Right atrium auricular region (tissue), 2 donors: Measurements from ENCODE around the gene TOP3B. TPM values are rescaled to one million over a fixed set of nuclear protein-coding genes. Genes with fewer than 3 reads are reported as not detected.

ENCODE experiments used
- DNase-seq: peaks from one replicate; pipeline ENCODE4 v3.0.0-alpha.2; 2019; ENCODE audit warnings: low spot score
- H3K27ac ChIP-seq, 2 donors: fragments of 200-600 bp; sonication (generic); 1 replicate in 1 of 2; 2 replicates in 1 of 2; pipeline ENCODE4 v1.5.1; 2016 to 2019
- H3K27me3 ChIP-seq, 2 donors: fragments of 200-600 bp; sonication (generic); one replicate each; pipeline versions ENCODE4 v1.5.1 to v1.6.0; 2017 to 2019
- H3K36me3 ChIP-seq: fragments of 200-600 bp; sonication (generic); one replicate; pipeline ENCODE4 v1.5.1; 2016
- H3K4me1 ChIP-seq, 2 donors: fragments of 200-600 bp; sonication (generic); one replicate each; pipeline versions ENCODE4 v1.5.1 to v1.6.0; 2017 to 2019
- H3K4me3 ChIP-seq, 2 donors: fragments of 200-600 bp; sonication (generic); 1 replicate in 1 of 2; 2 replicates in 1 of 2; pipeline ENCODE4 v1.5.1; 2017 to 2019; ENCODE audit warnings: mild to moderate bottlenecking in 1 of 2, moderate library complexity in 1 of 2
- H3K9me3 ChIP-seq, 2 donors: fragments of 200-600 bp; sonication (generic); one replicate each; pipeline ENCODE4 v1.5.1; 2019
- total RNA-seq, 2 donors: library from RNA; depleted of rRNA; stranded (reverse); fragments of >200 nt; gene quantifications; one replicate each; pipeline ENCODE4 v1.1.0, GENCODE V29; 2016
- TF ChIP-seq, protein P1 (sequence below), 2 donors: fragments of 200-600 bp; sonication (generic); IDR thresholded peaks; one replicate each; pipeline ENCODE4 v1.5.1; 2019; ENCODE audit warnings: antibody characterized with exemption in 2 of 2

TOP3B gene
- total RNA-seq, 2 donors from 2014 or later: 11.5 to 12.3 TPM

DNA sequence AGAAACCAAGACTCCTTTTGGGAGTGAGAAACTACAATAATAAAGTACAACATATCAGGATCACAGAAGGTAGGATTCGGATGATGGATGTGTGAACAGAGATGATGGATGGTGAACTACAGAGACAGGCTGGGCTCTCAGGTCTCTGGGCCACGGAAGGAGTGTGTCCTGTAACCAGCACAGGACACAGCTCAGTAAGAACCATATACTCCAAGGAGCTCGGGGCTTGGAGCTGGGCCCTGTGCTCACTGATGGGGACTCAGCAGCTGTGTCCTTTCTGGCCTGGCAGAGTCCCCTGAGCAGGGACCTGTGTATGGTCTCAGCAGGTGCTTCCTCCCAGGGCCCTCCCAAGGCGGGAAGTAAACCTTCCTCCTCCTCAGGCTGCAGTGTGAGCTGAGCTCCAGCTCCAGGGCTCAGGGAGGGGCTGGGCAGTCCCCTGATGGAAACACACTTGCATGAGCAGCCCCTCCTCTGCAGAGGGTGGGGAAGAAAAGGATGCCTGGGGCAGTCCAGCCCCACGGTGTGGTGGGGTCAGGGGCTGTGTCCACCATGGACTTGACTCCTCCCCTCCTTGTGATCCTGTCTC lies 39.8 kb upstream of the TOP3B start:
- no peaks in the 10 kb centered on the region for H3K36me3 ChIP-seq
- no peak for DNase-seq
- no peak overlapping the region for H3K4me3 ChIP-seq
- H3K4me1 ChIP-seq: no peaks in the 10 kb centered on the region
- TF ChIP-seq, protein P1, sequence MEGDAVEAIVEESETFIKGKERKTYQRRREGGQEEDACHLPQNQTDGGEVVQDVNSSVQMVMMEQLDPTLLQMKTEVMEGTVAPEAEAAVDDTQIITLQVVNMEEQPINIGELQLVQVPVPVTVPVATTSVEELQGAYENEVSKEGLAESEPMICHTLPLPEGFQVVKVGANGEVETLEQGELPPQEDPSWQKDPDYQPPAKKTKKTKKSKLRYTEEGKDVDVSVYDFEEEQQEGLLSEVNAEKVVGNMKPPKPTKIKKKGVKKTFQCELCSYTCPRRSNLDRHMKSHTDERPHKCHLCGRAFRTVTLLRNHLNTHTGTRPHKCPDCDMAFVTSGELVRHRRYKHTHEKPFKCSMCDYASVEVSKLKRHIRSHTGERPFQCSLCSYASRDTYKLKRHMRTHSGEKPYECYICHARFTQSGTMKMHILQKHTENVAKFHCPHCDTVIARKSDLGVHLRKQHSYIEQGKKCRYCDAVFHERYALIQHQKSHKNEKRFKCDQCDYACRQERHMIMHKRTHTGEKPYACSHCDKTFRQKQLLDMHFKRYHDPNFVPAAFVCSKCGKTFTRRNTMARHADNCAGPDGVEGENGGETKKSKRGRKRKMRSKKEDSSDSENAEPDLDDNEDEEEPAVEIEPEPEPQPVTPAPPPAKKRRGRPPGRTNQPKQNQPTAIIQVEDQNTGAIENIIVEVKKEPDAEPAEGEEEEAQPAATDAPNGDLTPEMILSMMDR (IDR thresholded peaks at IDR 0.05): no peak
- H3K27me3 ChIP-seq: no peaks in the 10 kb centered on the region
- no peaks in the 10 kb centered on the region for H3K9me3 ChIP-seq
- H3K27ac ChIP-seq: no peak overlapping the region

DNA sequence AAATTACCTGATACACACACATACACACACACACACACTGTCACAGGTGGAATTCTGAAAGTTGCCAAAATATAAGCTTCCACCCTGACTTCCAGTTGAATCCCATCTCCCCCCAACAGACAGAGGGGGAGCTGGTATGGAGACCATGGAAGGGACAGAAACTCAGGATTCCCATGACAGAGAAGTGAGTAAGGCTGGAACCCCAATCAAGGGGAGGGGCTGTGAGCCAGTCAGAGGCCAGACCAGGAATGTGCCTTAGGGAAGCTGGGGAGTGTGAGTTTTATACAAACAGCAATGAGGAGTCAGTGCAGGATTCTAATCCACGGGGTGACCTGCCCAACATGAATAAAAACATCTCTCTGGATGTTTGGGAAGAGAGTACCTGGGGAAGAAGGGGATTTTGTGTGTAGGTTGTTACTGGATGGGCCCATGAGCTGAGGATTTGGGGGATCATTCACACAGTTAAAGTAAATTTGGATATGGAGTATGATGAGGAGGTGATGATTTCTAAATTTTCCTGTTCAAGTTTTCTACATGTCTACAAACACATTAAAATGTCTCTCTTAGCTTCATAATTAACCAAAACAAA lies 38.7 kb upstream of the TOP3B start:
- Histone ChIP-seq H3K9me3 (no peaks in the 10 kb centered on the region), H3K4me1 (no peaks in the 10 kb centered on the region), H3K4me3 (no peak overlapping the region), H3K27me3 (no peaks in the 10 kb centered on the region), H3K27ac (no peak overlapping the region), H3K36me3 (no peaks in the 10 kb centered on the region)
- DNase-seq: no peak
- TF ChIP-seq, protein P1 (IDR thresholded peaks at IDR 0.05): no peak

DNA sequence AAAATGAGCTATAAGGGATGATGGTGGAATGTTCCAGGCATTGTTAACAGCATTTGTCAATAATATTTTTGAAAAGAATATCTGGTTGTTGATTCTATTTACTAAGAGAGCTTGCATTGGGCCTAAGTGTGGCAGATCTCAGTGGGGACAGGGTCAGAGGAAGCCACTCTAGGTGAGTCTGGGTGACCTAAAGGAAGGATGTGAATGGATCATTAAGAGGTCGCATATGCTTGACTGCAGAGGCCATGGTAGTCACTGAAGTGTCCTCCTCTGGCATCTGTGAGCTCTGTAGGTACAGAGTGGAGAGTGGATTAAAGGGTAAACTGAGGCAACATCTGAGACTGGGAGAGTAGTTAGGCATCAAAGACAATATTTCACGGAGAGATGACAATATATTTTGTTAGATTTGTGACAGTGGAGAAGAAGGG lies 37.9 kb upstream of the TOP3B start:
- Histone ChIP-seq H3K4me1 (no peaks in the 10 kb centered on the region), H3K27ac (no peak overlapping the region), H3K9me3 (no peaks in the 10 kb centered on the region), H3K4me3 (no peak overlapping the region), H3K36me3 (no peaks in the 10 kb centered on the region), H3K27me3 (no peaks in the 10 kb centered on the region)
- DNase-seq: no peak
- TF ChIP-seq, protein P1 (IDR thresholded peaks at IDR 0.05): no peak

DNA sequence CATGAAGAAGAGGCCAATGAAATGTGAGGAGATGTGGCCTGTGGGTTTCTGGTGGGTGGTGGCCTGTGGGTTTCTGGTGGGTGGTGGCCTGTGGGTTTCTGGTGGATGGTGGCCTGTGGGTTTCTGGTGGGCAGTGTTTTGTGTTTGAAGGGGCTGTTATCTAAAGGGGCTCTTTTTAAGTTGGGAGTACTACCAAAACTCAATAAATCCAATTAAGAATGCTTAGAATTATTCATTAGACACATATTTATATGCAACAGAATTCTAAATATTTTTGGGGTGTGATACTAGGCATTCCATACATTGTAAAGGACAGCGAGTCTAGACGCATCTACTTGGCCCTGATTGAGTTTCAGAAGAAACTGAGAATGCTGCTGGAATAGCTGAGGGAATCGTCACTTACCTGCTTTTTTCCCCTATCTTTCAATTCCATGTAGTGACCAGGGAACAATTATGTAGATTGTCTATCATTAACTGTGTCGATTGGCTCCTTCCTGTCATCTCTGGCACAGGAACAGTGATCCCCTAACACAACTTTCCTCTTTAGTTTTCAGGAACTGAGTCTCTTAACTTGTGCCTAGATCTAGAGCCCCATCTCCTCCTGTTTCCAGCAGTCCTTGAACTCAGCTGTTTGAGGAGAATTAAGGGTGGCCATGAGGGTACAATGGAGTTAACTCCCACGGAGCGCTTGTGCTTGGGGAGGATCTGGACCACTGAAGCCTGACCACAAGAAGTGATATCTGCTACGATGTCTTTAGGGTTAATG lies 37.3 kb upstream of the TOP3B start:
- Histone ChIP-seq H3K4me3 (no peak overlapping the region), H3K4me1 (no peaks in the 10 kb centered on the region), H3K27me3 (no peaks in the 10 kb centered on the region), H3K36me3 (no peaks in the 10 kb centered on the region), H3K9me3 (no peaks in the 10 kb centered on the region), H3K27ac (no peak overlapping the region)
- DNase-seq: no peak
- TF ChIP-seq, protein P1 (IDR thresholded peaks at IDR 0.05): no peak

DNA sequence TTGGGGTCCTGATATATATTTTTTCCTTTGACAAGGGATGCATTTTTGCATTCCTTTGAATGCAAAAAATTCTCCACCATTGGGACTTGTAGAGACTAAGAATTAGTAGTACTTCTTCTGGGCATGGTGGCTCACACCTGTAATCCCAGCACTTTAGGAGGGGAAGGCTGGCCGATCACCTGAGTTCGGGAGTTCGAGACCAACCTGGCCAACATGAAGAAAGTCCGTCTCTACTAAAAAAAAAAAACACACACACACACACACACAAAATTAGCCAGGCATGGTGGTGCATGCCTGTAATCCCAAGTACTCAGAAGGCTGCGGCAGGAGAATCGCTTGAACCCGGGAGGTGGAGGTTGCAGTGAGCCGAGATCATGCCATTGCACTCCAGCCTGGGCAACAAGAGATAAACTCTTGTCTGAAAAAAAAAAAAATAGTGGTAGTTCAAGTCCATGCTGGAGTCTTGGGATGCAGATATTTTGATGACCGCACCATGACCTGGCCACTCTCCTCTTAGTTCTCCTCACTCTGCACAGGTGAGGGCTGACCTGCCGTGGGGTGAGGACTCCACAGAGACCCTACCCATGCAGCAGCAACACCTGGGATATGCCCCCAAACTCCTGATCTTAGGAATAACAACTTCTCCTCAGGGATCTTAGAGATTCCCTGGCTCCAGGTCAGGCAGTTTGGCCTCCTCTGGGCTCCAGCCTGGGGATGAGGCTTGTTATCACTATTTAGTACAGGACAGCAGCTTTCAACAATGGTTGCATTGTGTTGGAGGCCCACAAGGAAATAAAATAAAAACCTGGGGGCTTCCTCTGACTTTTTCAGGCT lies 36.5 kb upstream of the TOP3B start:
- Histone ChIP-seq H3K4me1 (no peaks in the 10 kb centered on the region), H3K4me3 (no peak overlapping the region), H3K27ac (no peak overlapping the region), H3K27me3 (no peaks in the 10 kb centered on the region), H3K9me3 (no peaks in the 10 kb centered on the region), H3K36me3 (no peaks in the 10 kb centered on the region)
- TF ChIP-seq, protein P1 (IDR thresholded peaks at IDR 0.05): no peak
- DNase-seq: no peak
